ENCODE data around the gene TTC13.

TTC13 gene

GRCh38 chr1:231020816-231021215 lies 42.2 kb upstream of the TTC13 start:
- no peak for TF ChIP-seq CTCF (IDR thresholded peaks at IDR 0.05; ENCODE audit: control insufficient read depth, extremely low read depth, insufficient read depth)
- no peak for DNase-seq (ENCODE audit: low read depth)
- H3K4me3 ChIP-seq (ENCODE audit: low read depth, low read length) = no peak overlapping the region

DNA sequence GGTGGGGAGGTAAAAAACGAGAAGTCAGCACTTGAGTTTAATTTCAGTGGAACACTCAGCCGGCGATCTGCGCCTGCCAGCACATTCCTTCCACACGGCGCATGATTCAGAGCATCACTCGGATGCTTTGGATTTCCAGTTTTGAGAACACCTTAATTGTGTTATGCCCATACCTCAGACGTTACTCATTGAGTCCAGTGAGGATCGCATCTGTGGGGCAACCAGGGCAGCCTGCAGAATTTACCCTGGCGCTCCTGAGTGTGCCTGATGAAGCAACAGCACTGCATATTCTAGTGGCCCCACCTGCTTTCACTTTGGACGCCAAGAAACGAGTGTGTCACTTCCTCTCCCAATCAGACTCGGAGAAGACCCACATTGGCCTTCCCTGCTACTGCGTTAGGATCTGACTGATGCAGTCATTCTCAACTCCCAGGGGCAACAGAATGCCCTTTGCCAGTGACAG lies 41.5 kb upstream of the TTC13 start:
- H3K4me3 ChIP-seq (ENCODE audit: low read depth, low read length) = no peak overlapping the region
- DNase-seq (ENCODE audit: low read depth) = no peak
- TF ChIP-seq CTCF (IDR thresholded peaks at IDR 0.05; ENCODE audit: control insufficient read depth, extremely low read depth, insufficient read depth) = no peak

- TF ChIP-seq CTCF (IDR thresholded peaks at IDR 0.05; ENCODE audit: control insufficient read depth, extremely low read depth, insufficient read depth) = no peak
- DNase-seq (ENCODE audit: low read depth) = no peak
- no peak overlapping the region for H3K4me3 ChIP-seq (ENCODE audit: low read depth, low read length)
Measured at GRCh38 chr1:231019711-231020110, 41.0 kb upstream of the TTC13 start.

DNA sequence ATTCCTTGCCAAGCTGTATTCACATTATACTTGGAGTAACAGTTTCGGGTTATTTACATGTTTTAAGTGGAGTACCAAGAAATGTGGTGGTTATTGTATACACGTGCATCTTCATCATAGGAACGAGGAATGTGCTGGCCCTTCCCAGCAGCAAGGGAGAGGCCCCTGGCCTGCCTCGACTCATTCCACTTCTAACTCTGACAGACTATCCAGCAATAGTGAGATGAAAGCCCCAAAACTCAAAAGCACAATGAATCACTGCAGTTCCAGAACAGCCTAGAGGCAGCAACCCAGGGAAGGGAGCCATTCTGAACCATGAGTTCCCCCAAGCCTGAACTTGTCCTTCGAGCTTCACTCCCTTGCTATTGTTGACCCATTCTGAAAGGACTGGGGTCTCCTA lies 38.3 kb upstream of the TTC13 start:
- no peak overlapping the region for H3K4me3 ChIP-seq (ENCODE audit: low read depth, low read length)
- DNase-seq (ENCODE audit: low read depth) = no peak
- no peak for TF ChIP-seq CTCF (IDR thresholded peaks at IDR 0.05; ENCODE audit: control insufficient read depth, extremely low read depth, insufficient read depth)

DNA sequence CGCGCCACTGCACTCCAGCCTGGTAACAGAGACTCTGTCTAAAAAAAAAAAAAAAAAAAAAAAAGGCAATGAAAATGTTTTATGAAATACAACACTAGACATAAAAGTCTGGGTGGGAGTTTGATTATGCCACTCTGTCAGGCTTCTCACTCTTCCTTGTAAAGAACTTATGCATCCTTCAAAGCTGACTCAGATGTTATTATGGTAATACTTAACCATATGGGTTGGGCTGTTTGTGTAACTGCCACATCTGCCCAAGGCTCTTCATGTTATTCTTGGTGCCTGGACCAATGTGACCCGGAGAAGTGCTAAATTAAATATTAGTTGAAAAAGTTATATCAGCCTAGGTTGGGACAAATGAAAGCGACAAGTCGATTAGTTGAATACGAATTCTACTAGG lies 37.6 kb upstream of the TTC13 start:
- DNase-seq (ENCODE audit: low read depth) = no peak
- H3K4me3 ChIP-seq (ENCODE audit: low read depth, low read length) = no peak overlapping the region
- no peak for TF ChIP-seq CTCF (IDR thresholded peaks at IDR 0.05; ENCODE audit: control insufficient read depth, extremely low read depth, insufficient read depth)

DNA sequence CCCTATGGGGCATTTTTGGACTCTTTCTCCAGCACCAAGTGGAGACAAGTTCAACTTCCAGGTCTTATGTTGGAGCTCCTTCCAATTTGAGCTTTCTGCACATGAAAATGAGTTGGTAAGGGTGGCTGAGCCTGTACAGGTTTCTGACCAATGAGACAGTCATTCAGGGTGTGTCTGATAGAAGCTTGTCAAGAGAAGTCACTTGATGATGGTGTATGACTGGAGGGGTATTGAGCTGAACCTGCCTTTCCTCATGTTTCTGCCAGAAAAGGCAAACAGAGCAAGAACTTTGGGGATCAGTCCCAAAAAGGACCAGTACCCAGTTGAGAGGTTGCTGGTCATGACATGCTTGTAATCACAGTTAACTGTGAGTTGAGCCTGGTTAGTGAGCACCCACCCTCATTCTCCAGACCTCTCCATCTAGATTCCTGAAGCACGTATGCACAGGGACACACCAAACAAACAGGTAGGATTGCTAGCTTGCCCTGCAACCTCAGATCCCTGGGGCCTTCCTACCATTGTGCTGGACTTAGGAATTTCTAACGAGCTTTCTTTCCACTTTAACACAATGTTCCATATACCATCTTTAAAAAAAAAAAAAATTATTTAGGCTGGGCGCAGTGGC lies 34.8 kb upstream of the TTC13 start:
- H3K4me3 ChIP-seq (ENCODE audit: low read depth, low read length) = no peak overlapping the region
- TF ChIP-seq CTCF (IDR thresholded peaks at IDR 0.05; ENCODE audit: control insufficient read depth, extremely low read depth, insufficient read depth) = no peak
- no peak for DNase-seq (ENCODE audit: low read depth)

DNA sequence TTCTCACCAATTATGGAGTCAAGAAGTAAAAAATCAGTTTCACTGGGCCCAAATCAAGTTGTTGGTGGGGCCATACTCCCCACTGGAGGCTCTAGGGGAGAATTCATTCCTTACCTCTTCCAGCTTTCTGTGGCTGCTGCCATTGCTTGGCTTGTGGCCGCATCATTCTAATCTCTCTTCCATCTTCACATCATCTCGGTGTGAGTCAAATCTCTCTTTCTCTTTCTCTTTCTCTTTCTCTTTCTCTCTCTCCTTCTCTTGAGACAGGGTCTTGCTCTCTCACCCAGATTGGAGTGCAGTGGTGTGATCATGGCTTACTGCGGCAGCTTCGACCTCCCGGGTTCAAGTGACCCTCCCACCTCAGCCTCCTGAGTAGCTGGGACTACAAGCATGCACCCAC lies 33.3 kb upstream of the TTC13 start:
- no peak overlapping the region for H3K4me3 ChIP-seq (ENCODE audit: low read depth, low read length)
- no peak for TF ChIP-seq CTCF (IDR thresholded peaks at IDR 0.05; ENCODE audit: control insufficient read depth, extremely low read depth, insufficient read depth)
- no peak for DNase-seq (ENCODE audit: low read depth)

All from LNCaP clone FGC (cell line).